ENCODE data around the gene LIX1. TPM values are rescaled to one million over a fixed set of nuclear protein-coding genes. Genes with fewer than 3 reads are reported as not detected.

The LIX1 gene
- total and polyA plus RNA-seq, 7 donors: 0.54 to 3.6 (median 1.7) TPM; not detected in 2

GRCh38 chr5:97093193-97093592, 49.2 kb downstream of the LIX1 start:
- Histone ChIP-seq H3K9me3 (no peaks in the 10 kb centered on the region), H3K4me3 (no peak overlapping the region)
- intact Hi-C loops (cut with DNase I): no loop called here

DNA sequence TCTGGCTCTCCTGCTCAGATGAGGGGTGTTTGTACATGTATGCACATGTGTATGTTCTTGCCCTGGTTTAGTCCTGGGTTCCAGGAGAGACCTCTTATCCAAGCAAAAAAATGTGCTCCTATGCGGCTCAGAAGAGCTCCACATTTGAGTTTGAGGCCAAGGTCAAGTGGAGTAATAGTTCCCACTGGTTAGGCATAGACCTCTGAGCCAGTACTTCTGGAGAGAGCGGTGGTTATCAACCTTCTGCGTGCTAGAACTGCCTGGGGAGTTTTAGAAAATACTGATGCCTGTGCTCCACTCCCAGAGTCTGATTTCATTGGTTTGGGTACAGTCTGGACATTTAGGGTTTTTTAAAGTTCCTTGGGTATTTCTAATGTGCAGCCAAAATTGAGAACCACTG, 51.5 kb downstream of the LIX1 start:
- H3K4me3 ChIP-seq: no peak overlapping the region
- no peaks in the 10 kb centered on the region for H3K9me3 ChIP-seq
- TF ChIP-seq CTCF (IDR thresholded peaks at IDR 0.05): no peak
- no peak for TF ChIP-seq POLR2AphosphoS5 (IDR thresholded peaks at IDR 0.05)
- no peak for TF ChIP-seq EP300 (IDR thresholded peaks at IDR 0.05)
- no peak for TF ChIP-seq POLR2A (IDR thresholded peaks at IDR 0.05)
- no peak for DNase-seq
- no peak overlapping the region for H3K27ac ChIP-seq
- intact Hi-C loops (cut with DNase I): no loop called here
- H3K4me1 ChIP-seq: peaks cover 0 to 7% (median 2%) of the 10 kb centered on the region in 4 donors
- no peaks in the 10 kb centered on the region for H3K27me3 ChIP-seq
- WGBS, 2 donors: 92 to 94% methylated on average over 3 of the region's 3 CpGs
- no peaks in the 10 kb centered on the region for H3K36me3 ChIP-seq

More at GRCh38 chr5:97093193-97093592, 49.2 kb downstream of the LIX1 start:
- Histone ChIP-seq H3K27ac (no peak overlapping the region), H3K27me3 (no peaks in the 10 kb centered on the region), H3K36me3 (no peaks in the 10 kb centered on the region), H3K4me1 (peaks cover 0 to 20% (median 9%) of the 10 kb centered on the region in 4 donors)
- DNase-seq: no peak
- TF ChIP-seq POLR2A (IDR thresholded peaks at IDR 0.05) (no peak), POLR2AphosphoS5 (IDR thresholded peaks at IDR 0.05) (no peak), EP300 (IDR thresholded peaks at IDR 0.05) (no peak), CTCF (IDR thresholded peaks at IDR 0.05) (no peak)

- WGBS, 2 donors: 82 to 92% methylated on average over 6 of the region's 6 CpGs
- no peaks in the 10 kb centered on the region for H3K27me3 ChIP-seq
- no peak overlapping the region for H3K27ac ChIP-seq
- intact Hi-C loops (cut with DNase I): no loop called here
- H3K4me3 ChIP-seq: no peak overlapping the region
- no peaks in the 10 kb centered on the region for H3K9me3 ChIP-seq
- H3K36me3 ChIP-seq: no peaks in the 10 kb centered on the region
- no peaks in the 10 kb centered on the region for H3K4me1 ChIP-seq
- DNase-seq: no peak
- TF ChIP-seq POLR2AphosphoS5 (IDR thresholded peaks at IDR 0.05) (no peak), POLR2A (IDR thresholded peaks at IDR 0.05) (no peak), CTCF (IDR thresholded peaks at IDR 0.05) (no peak), EP300 (IDR thresholded peaks at IDR 0.05) (no peak)
These were observed 53.1 kb downstream of the LIX1 start for GRCh38 chr5:97089149-97089801.

DNA sequence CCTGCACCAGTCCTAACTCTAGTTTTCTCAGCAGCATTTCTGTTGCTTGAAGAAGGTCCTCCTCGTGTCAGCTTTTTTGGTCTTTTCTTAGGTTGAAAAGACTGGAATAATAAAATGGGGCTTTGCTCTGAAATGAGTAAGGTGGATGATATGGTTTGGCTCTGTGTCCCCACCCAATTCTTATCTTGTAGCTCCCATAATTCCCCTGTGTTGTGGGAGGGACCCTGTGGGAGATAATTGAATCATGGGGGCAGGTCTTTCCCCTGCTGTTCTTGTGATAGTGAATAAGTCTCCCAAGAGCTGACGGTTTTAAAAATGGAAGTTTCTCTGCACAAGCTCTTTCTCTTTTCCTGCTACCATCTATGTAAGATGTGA, 53.6 kb downstream of the LIX1 start:
- no peak for DNase-seq
- no peaks in the 10 kb centered on the region for H3K9me3 ChIP-seq
- no peaks in the 10 kb centered on the region for H3K27me3 ChIP-seq
- no peak overlapping the region for H3K4me3 ChIP-seq
- no peak for TF ChIP-seq CTCF (IDR thresholded peaks at IDR 0.05)
- no peak for TF ChIP-seq POLR2A (IDR thresholded peaks at IDR 0.05)
- TF ChIP-seq EP300 (IDR thresholded peaks at IDR 0.05): no peak
- no peak for TF ChIP-seq POLR2AphosphoS5 (IDR thresholded peaks at IDR 0.05)
- intact Hi-C loops (cut with DNase I): no loop called here
- WGBS, 2 donors: 87 to 96% methylated on average over 2 of the region's 2 CpGs
- H3K4me1 ChIP-seq: no peaks in the 10 kb centered on the region
- H3K36me3 ChIP-seq: no peaks in the 10 kb centered on the region
- no peak overlapping the region for H3K27ac ChIP-seq

GRCh38 chr5:97087138-97087537, 55.3 kb downstream of the LIX1 start:
- Histone ChIP-seq H3K27me3 (no peaks in the 10 kb centered on the region), H3K9me3 (no peaks in the 10 kb centered on the region), H3K4me3 (no peak overlapping the region), H3K27ac (no peak overlapping the region), H3K4me1 (no peaks in the 10 kb centered on the region), H3K36me3 (no peaks in the 10 kb centered on the region)
- intact Hi-C loops (cut with DNase I): no loop called here
- DNase-seq: no peak
- WGBS, 2 donors: 85 to 88% methylated on average over 4 of the region's 4 CpGs
- TF ChIP-seq POLR2A (IDR thresholded peaks at IDR 0.05) (no peak), POLR2AphosphoS5 (IDR thresholded peaks at IDR 0.05) (no peak), CTCF (IDR thresholded peaks at IDR 0.05) (no peak), EP300 (IDR thresholded peaks at IDR 0.05) (no peak)
